ENCODE results near the gene CRACR2B. TPM values are rescaled to one million over a fixed set of nuclear protein-coding genes. Genes with fewer than 3 reads are reported as not detected.
A peak's percentile ranks its signal among the peaks of the same experiment; 100 is the strongest.

Gene CRACR2B
- total and polyA plus RNA-seq, 2 of the 8 experiments (the other 6 are each of a cell fraction or from before 2014, with no cell fraction given): 18.2 to 26.4 TPM

- TF ChIP-seq SIX5 (IDR thresholded peaks at IDR 0.05; ENCODE audit: low read depth, low read length): no peak
- peak; percentile 69; the same call in 1 of the 2 replicates for TF ChIP-seq EGR1 (IDR thresholded peaks at IDR 0.05; ENCODE audit: borderline replicate concordance, low read depth, low read length)
- no peak; the same call in 1 of the 2 replicates for TF ChIP-seq BACH1 (IDR thresholded peaks at IDR 0.05; ENCODE audit: low read length)
- TF ChIP-seq SRF (IDR thresholded peaks at IDR 0.05; ENCODE audit: low read depth, low read length): no peak
- TF ChIP-seq KDM1A (IDR thresholded peaks at IDR 0.05; ENCODE audit: borderline replicate concordance, low read length): no peak
- TF ChIP-seq E2F6 (IDR thresholded peaks at IDR 0.05): no peak
- no peak for TF ChIP-seq RXRA (IDR thresholded peaks at IDR 0.05; ENCODE audit: insufficient read depth, low read depth, low read length)
- TF ChIP-seq BCL11A (IDR thresholded peaks at IDR 0.05; ENCODE audit: low read depth in 2 of 2, low read length in 2 of 2): no peak
- no peak for TF ChIP-seq TAF7 (optimal IDR thresholded peaks at IDR 0.05; ENCODE audit: borderline replicate concordance, low read depth, low read length)
- TF ChIP-seq USF2 (IDR thresholded peaks at IDR 0.05; ENCODE audit: low read length): no peak
- no peak for TF ChIP-seq JUN (IDR thresholded peaks at IDR 0.05; ENCODE audit: low read depth, low read length)
- no peak for TF ChIP-seq ATF2 (IDR thresholded peaks at IDR 0.05; ENCODE audit: low read length)
- TF ChIP-seq GTF2F1 (IDR thresholded peaks at IDR 0.05; ENCODE audit: borderline replicate concordance, low read depth, low read length): no peak
- TF ChIP-seq KDM5A (IDR thresholded peaks at IDR 0.05; ENCODE audit: low read length): no peak
- peak; percentile 4; the same call in 1 of the 2 replicates for TF ChIP-seq MAX (IDR thresholded peaks at IDR 0.05)
- no peak for TF ChIP-seq POLR2AphosphoS5 (IDR thresholded peaks at IDR 0.05; ENCODE audit: low read depth, low read length)
- TF ChIP-seq MAFK (IDR thresholded peaks at IDR 0.05; ENCODE audit: low read depth, low read length): no peak
- peak; percentile 38 for TF ChIP-seq KDM4A (IDR thresholded peaks at IDR 0.05; ENCODE audit: low read depth, low read length, severe bottlenecking)
- no peak for TF ChIP-seq RNF2 (IDR thresholded peaks at IDR 0.05; ENCODE audit: borderline replicate concordance, low read depth, low read length, missing control alignments, poor library complexity, severe bottlenecking)
- peak; percentile 2 for TF ChIP-seq ASH2L (IDR thresholded peaks at IDR 0.05; ENCODE audit: low read length)
- no peak for TF ChIP-seq NRF1 (IDR thresholded peaks at IDR 0.05; ENCODE audit: low read depth, low read length)
These were observed 4.9 kb downstream of the CRACR2B start, which contains the start of gene CD151 (continued) for GRCh38 chr11:832529-833113.

All from H1 (cell line).